K562 (cell line): ENCODE data around the gene BICD1. TPM values are rescaled to one million over a fixed set of nuclear protein-coding genes. Genes with fewer than 3 reads are reported as not detected.

Experiments
- ATAC-seq: fragments of 200-7000 bp; cut with Tn5 transposase; 3 replicates; pipeline ENCODE4 v1.9.1; 2020; ENCODE audit warnings: moderate library complexity
- BruUV-seq: library from RNA; stranded (reverse); fragments of 400-500 nt; replicated peaks from 2 replicates; lab custom pipeline; 2021; lab: Mats Ljungman, UMichigan
- CTCF ChIA-PET: fragments of 300-600 bp; formaldehyde crosslinking; extraction: SDS; loops from one replicate; lab custom pipeline; 2021; ENCODE audit warnings: low intra/inter-chr PET ratio; lab: Yijun Ruan, JAX
- POLR2A ChIA-PET: fragments of 300-600, 350-650 bp; sonication (Branson Sonifier 250); formaldehyde crosslinking; extraction: SDS; loops from one replicate; lab custom pipeline; 2021; ENCODE audit warnings: antibody characterized with exemption, inconsistent platforms; lab: Yijun Ruan, JAX
- DNase-seq, 4 experiments: peaks; one replicate each; pipeline versions ENCODE4 v3.0.0 to v3.0.0-alpha.2; 2011 to 2018; ENCODE audit warnings: low spot score in 3 of 4, mixed read lengths in 3 of 4; ENCODE audit errors: extremely low read depth in 1 of 4
- FAIRE-seq: peaks from 2 replicates; lab custom pipeline; 2011; peaks lifted over from hg19 to GRCh38; lab: Jason Lieb, UNC
- H2AFZ ChIP-seq: 2 replicates; pipeline ENCODE4 v1.6.0; 2011; ENCODE audit warnings: low read depth, low read length, control low read depth, inconsistent platforms
- H3K27ac ChIP-seq: fragments of 200-600 bp; 3 replicates; pipeline ENCODE4 v1.8.0; 2011; ENCODE audit warnings: low read depth, mild to moderate bottlenecking, control low read depth, inconsistent platforms, low read length, moderate library complexity, mixed read lengths; ENCODE audit errors: extremely low read depth
- H3K27me3 ChIP-seq, 2 experiments: fragments of 300-600 bp in 1 of 2; 2 replicates in 1 of 2; 3 replicates in 1 of 2; pipeline versions ENCODE4 v1.6.0 to v1.8.0; 2011; ENCODE audit warnings: inconsistent platforms in 2 of 2, low read length in 2 of 2, mild to moderate bottlenecking in 1 of 2, mixed read lengths in 1 of 2, moderate library complexity in 1 of 2; ENCODE audit not compliant: control insufficient read depth in 2 of 2, insufficient read depth in 2 of 2
- H3K36me3 ChIP-seq: fragments of 300-600 bp; 3 replicates; pipeline ENCODE4 v1.8.0; 2011; ENCODE audit warnings: mild to moderate bottlenecking, low read length, inconsistent platforms; ENCODE audit not compliant: control insufficient read depth, insufficient read depth
- H3K4me1 ChIP-seq, 2 experiments: fragments of 200-600 bp in 1 of 2; replicated peaks in 1 of 2; 2 replicates in 1 of 2; 3 replicates in 1 of 2; pipeline versions ENCODE4 v1.5.1 to v1.8.0; 2011; ENCODE audit warnings: inconsistent platforms in 2 of 2, low read length in 2 of 2, mild to moderate bottlenecking in 1 of 2, mixed read lengths in 1 of 2, moderate library complexity in 1 of 2; ENCODE audit not compliant: control insufficient read depth in 2 of 2, insufficient read depth in 2 of 2
- H3K4me2 ChIP-seq: 2 replicates; pipeline ENCODE4 v1.6.1; 2011; ENCODE audit warnings: low read length, control low read depth, inconsistent platforms, mixed read lengths; ENCODE audit not compliant: insufficient read depth
- H3K4me3 ChIP-seq: fragments of 200-600 bp; sonication (generic), shearing (Covaris generic); 2 replicates; pipeline ENCODE4 v1.5.1; 2016; ENCODE audit warnings: control low read depth, inconsistent platforms
- H3K79me2 ChIP-seq: fragments of 200-600 bp; 3 replicates; pipeline ENCODE4 v1.8.0; 2011; ENCODE audit warnings: low read length, inconsistent platforms; ENCODE audit not compliant: control insufficient read depth, insufficient read depth
- H3K9ac ChIP-seq, 2 experiments: 2 replicates each; pipeline versions ENCODE4 v1.6.0 to v1.6.1; 2011; ENCODE audit warnings: low read depth in 2 of 2, low read length in 2 of 2, control low read depth in 1 of 2, inconsistent platforms in 1 of 2, mild to moderate bottlenecking in 1 of 2, mixed read lengths in 1 of 2; ENCODE audit not compliant: insufficient read depth in 1 of 2
- H3K9me1 ChIP-seq: one replicate; pipeline ENCODE4 v1.6.0; 2011; ENCODE audit warnings: inconsistent platforms, mild to moderate bottlenecking, low read length, moderate library complexity; ENCODE audit not compliant: control insufficient read depth, insufficient read depth
- H3K9me3 ChIP-seq: replicated peaks from 2 replicates; pipeline ENCODE4 v1.5.1; 2011; ENCODE audit warnings: low read depth, low read length, inconsistent platforms; ENCODE audit not compliant: control insufficient read depth, insufficient read depth
- H4K20me1 ChIP-seq: replicated peaks from 2 replicates; pipeline ENCODE4 v1.6.1; 2011; ENCODE audit warnings: low read length, inconsistent platforms, mixed read lengths; ENCODE audit not compliant: control insufficient read depth, insufficient read depth
- CBFA2T2 ChIP-seq: fragments of 450-650 bp; conservative IDR thresholded peaks from 2 replicates; pipeline ENCODE4 v1.6.1; 2017; ENCODE audit warnings: mild to moderate bottlenecking
- CBX8 ChIP-seq: fragments of 200-600 bp; sonication (generic); IDR thresholded peaks from 2 replicates; pipeline ENCODE4 v1.6.1; 2012; ENCODE audit warnings: borderline replicate concordance, mixed run types, low read depth, mild to moderate bottlenecking, moderate library complexity, mixed read lengths, low read length, control low read depth, inconsistent platforms; ENCODE audit not compliant: poor library complexity, severe bottlenecking; ENCODE audit errors: extremely low read depth
- DNMT1 ChIP-seq: fragments of 450-650 bp; IDR thresholded peaks from 2 replicates; pipeline ENCODE4 v1.6.1; 2016; ENCODE audit warnings: antibody characterized with exemption, mild to moderate bottlenecking
- EWSR1 ChIP-seq: fragments of 450-650 bp; IDR thresholded peaks from 2 replicates; pipeline ENCODE4 v1.6.1; 2018; ENCODE audit warnings: borderline replicate concordance, mild to moderate bottlenecking, low read depth, moderate library complexity; ENCODE audit not compliant: partially characterized antibody
- HCFC1 ChIP-seq: IDR thresholded peaks from 2 replicates; pipeline ENCODE4 v1.6.1; 2012; ENCODE audit warnings: low read depth, low read length, improper control_type of control experiment
- HOXB6 ChIP-seq: fragments of 250-450 bp; sonication (Bioruptor Pico); IDR thresholded peaks from 2 replicates; pipeline ENCODE4 v1.5.1; 2022; ENCODE audit warnings: mild to moderate bottlenecking, borderline replicate concordance
- KAT8 ChIP-seq: fragments of 450-650 bp; IDR thresholded peaks from 2 replicates; pipeline ENCODE4 v1.6.1; 2016; ENCODE audit warnings: low read depth, mild to moderate bottlenecking
- KLF13 ChIP-seq: fragments of 450-650 bp; IDR thresholded peaks from 2 replicates; pipeline ENCODE4 v1.6.1; 2016; ENCODE audit warnings: missing genetic modification characterization, low read depth, mild to moderate bottlenecking, missing compliant biosample characterization, moderate library complexity, borderline replicate concordance
- MAFF ChIP-seq: IDR thresholded peaks from 2 replicates; pipeline ENCODE4 v1.6.1; 2012; ENCODE audit warnings: low read length, improper control_type of control experiment
- TCF3 ChIP-seq: sonication (generic); formaldehyde crosslinking; IDR thresholded peaks from 2 replicates; pipeline ENCODE4 v1.4.0; 2020; ENCODE audit warnings: mild to moderate bottlenecking, missing genetic modification reagents
- ZFX ChIP-seq: sonication (generic); formaldehyde crosslinking; IDR thresholded peaks from 2 replicates; pipeline ENCODE4 v1.8.0; 2022; ENCODE audit warnings: mild to moderate bottlenecking, missing genetic modification reagents, moderate library complexity
- ZKSCAN3 ChIP-seq: fragments of 250-450 bp; sonication (Bioruptor Pico); IDR thresholded peaks from 2 replicates; pipeline ENCODE4 v1.4.0; 2020
- ZNF23 ChIP-seq: fragments of 250-450 bp; sonication (Bioruptor Pico); IDR thresholded peaks from 2 replicates; pipeline ENCODE4 v1.4.0; 2020; ENCODE audit warnings: mild to moderate bottlenecking
- ZNF589 ChIP-seq: fragments of 200-800 bp; sonication (Bioruptor generic); IDR thresholded peaks from 2 replicates; pipeline ENCODE4 v1.6.1; 2016; ENCODE audit warnings: low read depth, missing genetic modification characterization, missing compliant biosample characterization
- WGBS: fragments of 100-300 bp; shearing (Covaris generic); methylation state at CpG from one replicate; pipeline ENCODE4 v1.1.6; 2016; ENCODE audit warnings: low coverage, mixed read lengths; ENCODE audit not compliant: insufficient coverage; ENCODE audit errors: missing lambda C conversion rate; 5-methylcytosine and 5-hydroxymethylcytosine counted together
- in situ Hi-C: fragments of 300-500 bp; cut with MboI; formaldehyde crosslinking; loops from 4 replicates; pipeline ENCODE4 v1.15.0; 2018; ENCODE audit warnings: inconsistent platforms, mixed read lengths
- intact Hi-C: fragments of 100-400 bp; cut with micrococcal nuclease; formaldehyde crosslinking; loops from 2 replicates; pipeline ENCODE4 v1.14.2; 2022
- polyA plus RNA-seq, 8 experiments: library from polyadenylated mRNA; depleted of rRNA in 4 of 8; stranded (reverse) in 5 of 8; unstranded in 3 of 8; fragments of >200 nt; fragmentation: Nextera tagmentation in 2 of 8; fragmentation: Illumina TruSeq in 1 of 8; extraction: Ambion mirVana in 2 of 8; extraction: Trizol in 1 of 8; gene quantifications; 2 replicates each; pipeline versions ENCODE4 v1.2.1 to v1.2.3, GENCODE V29; 2011 to 2014; ENCODE audit warnings: inconsistent platforms in 1 of 8, missing spikeins in 1 of 8
- total RNA-seq, 7 experiments: library from RNA; depleted of rRNA in 6 of 7; stranded (reverse); fragments of >200 nt in 6 of 7; fragmentation: Illumina TruSeq in 2 of 7; extraction: Trizol in 2 of 7; gene quantifications; 2 replicates each; pipeline versions ENCODE4 v1.2.1 to v1.2.3, GENCODE V29; 2011 to 2021; ENCODE audit warnings: low replicate concordance in 1 of 7
- TF ChIP-seq, protein P1 (sequence below): fragments of 250-450 bp; sonication (Bioruptor Pico); IDR thresholded peaks from 2 replicates; pipeline ENCODE4 v1.5.0; 2022; ENCODE audit warnings: mild to moderate bottlenecking
- TF ChIP-seq, protein P2 (sequence below): sonication (generic); formaldehyde crosslinking; IDR thresholded peaks from 2 replicates; pipeline ENCODE4 v1.8.0; 2022; ENCODE audit warnings: mild to moderate bottlenecking, missing genetic modification reagents
- TF ChIP-seq, protein P3 (sequence below): sonication (generic); formaldehyde crosslinking; IDR thresholded peaks from 2 replicates; pipeline ENCODE4 v1.8.1; 2023; ENCODE audit warnings: mild to moderate bottlenecking, missing genetic modification reagents, moderate library complexity
- TF ChIP-seq, protein P4 (sequence below): fragments of 450-650 bp; IDR thresholded peaks from one replicate; pipeline ENCODE4 v1.6.1; 2018; ENCODE audit warnings: mild to moderate bottlenecking, moderate library complexity; ENCODE audit not compliant: partially characterized antibody

Gene BICD1
- total and polyA plus RNA-seq, 9 of the 15 experiments (the other 6 are each of a cell fraction or from before 2014, with no cell fraction given), result 3.5 to 21.1 (median 12.5) TPM

DNA sequence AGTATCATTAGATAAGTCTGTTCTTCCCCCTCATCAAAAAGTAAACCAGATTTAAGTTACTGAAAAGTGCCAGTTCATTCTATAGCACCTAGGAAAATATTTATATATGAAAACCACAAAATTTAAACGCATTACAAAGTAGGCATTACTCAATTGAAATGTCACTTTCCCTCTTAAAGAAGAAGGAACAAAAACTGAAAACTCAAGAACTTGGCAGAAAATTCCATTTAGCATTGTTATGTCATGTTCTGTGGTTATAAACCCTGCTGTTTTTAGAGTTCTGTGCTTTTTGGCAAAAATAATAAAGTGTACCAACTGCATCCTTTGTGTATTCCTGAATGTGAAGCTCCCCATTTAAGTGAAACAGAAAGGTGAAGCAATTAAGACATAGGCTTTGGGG, 296.3 kb downstream of the BICD1 start:
- Histone ChIP-seq H3K27me3 (peaks cover 6 to 29% of the 10 kb centered on the region in 2 experiments; a peak in 4 of 5 replicates), H3K9ac (no peak overlapping the region), H3K27ac (no peak overlapping the region), H3K79me2 (no peaks in the 10 kb centered on the region), H3K4me1 (peaks cover 4 to 14% of the 10 kb centered on the region in 2 experiments; a peak in 4 of 5 replicates), H3K4me2 (no peak overlapping the region), H3K4me3 (no peak overlapping the region), H3K9me3 (no peaks in the 10 kb centered on the region), H3K9me1 (no peaks in the 10 kb centered on the region), H4K20me1 (no peaks in the 10 kb centered on the region), H2AFZ (no peak overlapping the region), H3K36me3 (no peaks in the 10 kb centered on the region)
- ChIA-PET CTCF (no interaction called here), POLR2A (no interaction called here)
- 0% methylated on average over 1 of the region's 1 CpG for WGBS
- DNase-seq (no peak), ATAC-seq (no peak), FAIRE-seq (no peak)
- BruUV-seq, result no TSS peak
- in situ Hi-C loops, result no loop called here
- TF ChIP-seq, protein P1, sequence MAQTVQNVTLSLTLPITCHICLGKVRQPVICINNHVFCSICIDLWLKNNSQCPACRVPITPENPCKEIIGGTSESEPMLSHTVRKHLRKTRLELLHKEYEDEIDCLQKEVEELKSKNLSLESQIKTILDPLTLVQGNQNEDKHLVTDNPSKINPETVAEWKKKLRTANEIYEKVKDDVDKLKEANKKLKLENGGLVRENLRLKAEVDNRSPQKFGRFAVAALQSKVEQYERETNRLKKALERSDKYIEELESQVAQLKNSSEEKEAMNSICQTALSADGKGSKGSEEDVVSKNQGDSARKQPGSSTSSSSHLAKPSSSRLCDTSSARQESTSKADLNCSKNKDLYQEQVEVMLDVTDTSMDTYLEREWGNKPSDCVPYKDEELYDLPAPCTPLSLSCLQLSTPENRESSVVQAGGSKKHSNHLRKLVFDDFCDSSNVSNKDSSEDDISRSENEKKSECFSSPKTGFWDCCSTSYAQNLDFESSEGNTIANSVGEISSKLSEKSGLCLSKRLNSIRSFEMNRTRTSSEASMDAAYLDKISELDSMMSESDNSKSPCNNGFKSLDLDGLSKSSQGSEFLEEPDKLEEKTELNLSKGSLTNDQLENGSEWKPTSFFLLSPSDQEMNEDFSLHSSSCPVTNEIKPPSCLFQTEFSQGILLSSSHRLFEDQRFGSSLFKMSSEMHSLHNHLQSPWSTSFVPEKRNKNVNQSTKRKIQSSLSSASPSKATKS (CRISPR knock-in tag), result no peak
- TF ChIP-seq ZNF589 (CRISPR knock-in tag), result no peak
- TF ChIP-seq, protein P2, sequence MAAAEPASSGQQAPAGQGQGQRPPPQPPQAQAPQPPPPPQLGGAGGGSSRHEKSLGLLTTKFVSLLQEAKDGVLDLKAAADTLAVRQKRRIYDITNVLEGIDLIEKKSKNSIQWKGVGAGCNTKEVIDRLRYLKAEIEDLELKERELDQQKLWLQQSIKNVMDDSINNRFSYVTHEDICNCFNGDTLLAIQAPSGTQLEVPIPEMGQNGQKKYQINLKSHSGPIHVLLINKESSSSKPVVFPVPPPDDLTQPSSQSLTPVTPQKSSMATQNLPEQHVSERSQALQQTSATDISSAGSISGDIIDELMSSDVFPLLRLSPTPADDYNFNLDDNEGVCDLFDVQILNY (CRISPR knock-in tag), result no peak
- TF ChIP-seq, protein P3, sequence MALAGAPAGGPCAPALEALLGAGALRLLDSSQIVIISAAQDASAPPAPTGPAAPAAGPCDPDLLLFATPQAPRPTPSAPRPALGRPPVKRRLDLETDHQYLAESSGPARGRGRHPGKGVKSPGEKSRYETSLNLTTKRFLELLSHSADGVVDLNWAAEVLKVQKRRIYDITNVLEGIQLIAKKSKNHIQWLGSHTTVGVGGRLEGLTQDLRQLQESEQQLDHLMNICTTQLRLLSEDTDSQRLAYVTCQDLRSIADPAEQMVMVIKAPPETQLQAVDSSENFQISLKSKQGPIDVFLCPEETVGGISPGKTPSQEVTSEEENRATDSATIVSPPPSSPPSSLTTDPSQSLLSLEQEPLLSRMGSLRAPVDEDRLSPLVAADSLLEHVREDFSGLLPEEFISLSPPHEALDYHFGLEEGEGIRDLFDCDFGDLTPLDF (CRISPR knock-in tag), result no peak
- no peak for TF ChIP-seq TCF3 (CRISPR knock-in tag)
- TF ChIP-seq KAT8, result no peak
- no peak for TF ChIP-seq KLF13 (tag)
- TF ChIP-seq CBFA2T2, result no peak
- no peak for TF ChIP-seq DNMT1
- no peak for TF ChIP-seq HCFC1
- TF ChIP-seq ZFX (CRISPR knock-in tag), result no peak
- TF ChIP-seq, protein P4, sequence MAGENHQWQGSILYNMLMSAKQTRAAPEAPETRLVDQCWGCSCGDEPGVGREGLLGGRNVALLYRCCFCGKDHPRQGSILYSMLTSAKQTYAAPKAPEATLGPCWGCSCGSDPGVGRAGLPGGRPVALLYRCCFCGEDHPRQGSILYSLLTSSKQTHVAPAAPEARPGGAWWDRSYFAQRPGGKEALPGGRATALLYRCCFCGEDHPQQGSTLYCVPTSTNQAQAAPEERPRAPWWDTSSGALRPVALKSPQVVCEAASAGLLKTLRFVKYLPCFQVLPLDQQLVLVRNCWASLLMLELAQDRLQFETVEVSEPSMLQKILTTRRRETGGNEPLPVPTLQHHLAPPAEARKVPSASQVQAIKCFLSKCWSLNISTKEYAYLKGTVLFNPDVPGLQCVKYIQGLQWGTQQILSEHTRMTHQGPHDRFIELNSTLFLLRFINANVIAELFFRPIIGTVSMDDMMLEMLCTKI, result no peak
- TF ChIP-seq MAFF, result no peak
- no peak for TF ChIP-seq ZNF23 (CRISPR knock-in tag)
- no peak for TF ChIP-seq HOXB6 (CRISPR knock-in tag)
- TF ChIP-seq EWSR1, result no peak
- no peak for TF ChIP-seq ZKSCAN3 (CRISPR knock-in tag)
- TF ChIP-seq CBX8, result no peak
- TF ChIP-seq, all 486 proteins: peak for 0
- intact Hi-C loops, result loop anchor here (5.0 kb wide), 1 partner anchor 36 kb away; no protein-coding TSS in a partner anchor
